ENCODE results near the gene TRIM44. TPM values are rescaled to one million over a fixed set of nuclear protein-coding genes. Genes with fewer than 3 reads are reported as not detected.

Gene TRIM44
- total RNA-seq, 3 donors from 2014 or later = 31.2 to 47.0 (median 33.1) TPM

GRCh38 chr11:35779409-35779808 is 116.8 kb downstream of the TRIM44 start:
- intact Hi-C loops (cut with DNase I; ENCODE audit: low total_unique reads) = no loop called here
- H3K9me3 ChIP-seq = peaks cover 0 to 5% of the 10 kb centered on the region in 2 donors
- no peak for TF ChIP-seq POLR2AphosphoS5 (IDR thresholded peaks at IDR 0.05)
- TF ChIP-seq CTCF (IDR thresholded peaks at IDR 0.05) = no peak
- TF ChIP-seq POLR2A (IDR thresholded peaks at IDR 0.05) = no peak
- H3K4me1 ChIP-seq = no peaks in the 10 kb centered on the region
- no peak overlapping the region for H3K4me3 ChIP-seq
- H3K36me3 ChIP-seq = no peaks in the 10 kb centered on the region
- no peak overlapping the region for H3K27ac ChIP-seq
- DNase-seq (ENCODE audit: low spot score in 2 of 2) = no peak
- no peaks in the 10 kb centered on the region for H3K27me3 ChIP-seq

DNA sequence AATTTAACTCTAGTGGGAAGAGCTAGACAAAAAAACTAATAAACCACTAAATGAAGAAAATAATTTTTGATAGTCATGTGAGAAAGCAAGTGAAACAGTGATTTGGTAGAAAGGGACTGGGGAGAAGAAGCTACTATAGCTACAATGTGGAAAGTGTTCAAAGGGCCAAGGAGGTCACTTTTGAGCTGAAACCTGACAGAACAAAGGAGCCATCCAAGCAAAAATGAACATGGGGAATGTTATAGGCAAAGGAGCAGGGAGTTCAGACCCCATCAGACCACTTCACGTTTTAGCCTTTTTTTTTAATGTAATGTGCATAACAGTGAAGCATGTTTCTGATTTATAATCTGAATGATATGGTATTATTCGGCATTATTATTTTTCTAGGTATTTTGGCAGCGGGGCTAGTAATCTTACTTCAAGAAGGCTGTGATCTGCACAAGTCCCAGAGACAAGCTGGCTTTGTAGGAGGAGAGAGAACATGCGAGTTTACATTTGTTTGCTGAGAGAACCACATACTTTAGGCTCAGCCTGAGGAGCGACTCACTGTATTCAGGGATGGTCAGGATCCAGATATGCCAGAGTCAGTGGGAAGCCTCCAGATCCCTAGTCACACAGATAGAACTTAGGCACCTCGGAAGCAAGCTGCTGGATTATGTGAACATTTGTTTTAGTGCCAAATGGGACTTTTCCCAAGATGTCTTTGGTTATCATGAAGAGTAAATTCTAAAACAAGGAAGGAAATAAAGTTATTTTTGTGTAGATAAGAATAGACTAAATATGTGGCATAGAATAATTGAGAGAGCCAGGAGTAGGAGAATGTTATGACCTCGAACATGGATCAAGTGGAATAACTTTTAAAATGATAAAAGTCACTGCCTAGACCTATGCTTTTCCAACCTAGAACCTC is 118.6 kb downstream of the TRIM44 start:
- intact Hi-C loops (cut with DNase I; ENCODE audit: low total_unique reads) = loop anchor here (1.0 kb wide), 1 partner anchor 8 kb away; no protein-coding TSS in a partner anchor
- Histone ChIP-seq H3K4me1 (no peaks in the 10 kb centered on the region), H3K9me3 (peaks cover 0 to 5% of the 10 kb centered on the region in 2 donors), H3K27ac (no peak overlapping the region), H3K4me3 (no peak overlapping the region), H3K27me3 (no peaks in the 10 kb centered on the region), H3K36me3 (no peaks in the 10 kb centered on the region)
- no peak for DNase-seq (ENCODE audit: low spot score in 2 of 2)
- TF ChIP-seq POLR2A (IDR thresholded peaks at IDR 0.05) (no peak), POLR2AphosphoS5 (IDR thresholded peaks at IDR 0.05) (no peak), CTCF (IDR thresholded peaks at IDR 0.05) (no peak)

GRCh38 chr11:35781861-35782470 is 119.4 kb downstream of the TRIM44 start:
- H3K9me3 ChIP-seq = peaks cover 0 to 5% of the 10 kb centered on the region in 2 donors
- no peaks in the 10 kb centered on the region for H3K4me1 ChIP-seq
- no peak overlapping the region for H3K27ac ChIP-seq
- no peaks in the 10 kb centered on the region for H3K36me3 ChIP-seq
- no peak for TF ChIP-seq CTCF (IDR thresholded peaks at IDR 0.05)
- TF ChIP-seq POLR2AphosphoS5 (IDR thresholded peaks at IDR 0.05) = no peak
- no peak for TF ChIP-seq POLR2A (IDR thresholded peaks at IDR 0.05)
- no peak for DNase-seq (ENCODE audit: low spot score in 2 of 2)
- intact Hi-C loops (cut with DNase I; ENCODE audit: low total_unique reads) = no loop called here
- H3K4me3 ChIP-seq = no peak overlapping the region
- no peaks in the 10 kb centered on the region for H3K27me3 ChIP-seq

DNA sequence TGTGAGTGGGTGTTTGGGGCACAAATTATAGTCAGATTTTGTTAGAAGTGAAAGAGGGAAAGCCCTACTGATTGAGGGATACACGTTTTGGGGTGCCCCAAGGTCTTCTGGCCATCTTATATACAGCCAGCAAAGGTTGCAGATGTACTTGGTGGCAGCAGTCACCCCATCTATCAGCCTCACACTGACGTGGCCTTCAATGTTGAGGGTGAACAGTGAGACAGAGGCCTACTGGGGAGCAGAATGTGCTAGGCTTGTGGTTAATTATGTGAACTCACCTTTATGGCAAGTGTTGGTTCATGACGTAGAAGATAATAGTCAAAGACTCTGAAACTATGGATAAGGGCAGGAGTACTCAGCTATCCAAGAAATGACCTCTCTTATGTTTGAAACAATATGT is 121.2 kb downstream of the TRIM44 start:
- H3K36me3 ChIP-seq = no peaks in the 10 kb centered on the region
- H3K27ac ChIP-seq = no peak overlapping the region
- TF ChIP-seq POLR2A (IDR thresholded peaks at IDR 0.05) (no peak), CTCF (IDR thresholded peaks at IDR 0.05) (no peak), POLR2AphosphoS5 (IDR thresholded peaks at IDR 0.05) (no peak)
- H3K4me3 ChIP-seq = no peak overlapping the region
- intact Hi-C loops (cut with DNase I; ENCODE audit: low total_unique reads) = no loop called here
- no peaks in the 10 kb centered on the region for H3K4me1 ChIP-seq
- no peak for DNase-seq (ENCODE audit: low spot score in 2 of 2)
- no peaks in the 10 kb centered on the region for H3K27me3 ChIP-seq
- H3K9me3 ChIP-seq = peaks cover 0 to 5% of the 10 kb centered on the region in 2 donors

GRCh38 chr11:35784699-35785098 is 122.1 kb downstream of the TRIM44 start:
- no peaks in the 10 kb centered on the region for H3K36me3 ChIP-seq
- H3K4me1 ChIP-seq = no peaks in the 10 kb centered on the region
- no peak overlapping the region for H3K27ac ChIP-seq
- DNase-seq (ENCODE audit: low spot score in 2 of 2) = no peak
- no peak for TF ChIP-seq POLR2AphosphoS5 (IDR thresholded peaks at IDR 0.05)
- no peak for TF ChIP-seq POLR2A (IDR thresholded peaks at IDR 0.05)
- TF ChIP-seq CTCF (IDR thresholded peaks at IDR 0.05) = no peak
- intact Hi-C loops (cut with DNase I; ENCODE audit: low total_unique reads) = no loop called here
- no peaks in the 10 kb centered on the region for H3K27me3 ChIP-seq
- H3K9me3 ChIP-seq = no peaks in the 10 kb centered on the region
- H3K4me3 ChIP-seq = no peak overlapping the region

Measured in breast epithelium (tissue), 4 donors.